Daoy (cell line): ENCODE data around the gene DNAJB12. TPM values are rescaled to one million over a fixed set of nuclear protein-coding genes. Genes with fewer than 3 reads are reported as not detected.
"Not testable (repeated sequence)": the region's sequence is repeated elsewhere in the genome, so short reads cannot be mapped to it uniquely, and the experiment has no call there.

Experiments used
- DNase-seq: peaks from one replicate; pipeline ENCODE4 v3.0.0-alpha.2; 2015; ENCODE audit warnings: low read depth
- total RNA-seq: library from RNA; depleted of rRNA; stranded (reverse); fragments of >200 nt; shearing (Covaris generic); gene quantifications from 2 replicates; pipeline ENCODE4 v1.2.3, GENCODE V29; 2014

DNAJB12 gene
- total RNA-seq, 1 experiment from 2014 or later: 20.2 TPM

- no peak for DNase-seq
These were observed 37.8 kb downstream of the DNAJB12 start for GRCh38 chr10:72316748-72317435.

GRCh38 chr10:72316386-72316700 lies 38.4 kb downstream of the DNAJB12 start:
- DNase-seq: no peak

- no peak for DNase-seq
These were observed 38.9 kb downstream of the DNAJB12 start for GRCh38 chr10:72315611-72316385.

GRCh38 chr10:72315054-72315453 lies 39.7 kb downstream of the DNAJB12 start:
- no peak for DNase-seq

- DNase-seq: no peak
These were observed 40.5 kb downstream of the DNAJB12 start for GRCh38 chr10:72314263-72314662.

- no peak for DNase-seq
These were observed 41.8 kb downstream of the DNAJB12 start for GRCh38 chr10:72312865-72313391.

- no peak for DNase-seq
These were observed 43.1 kb downstream of the DNAJB12 start for GRCh38 chr10:72311667-72312066.

- no peak for DNase-seq
These were observed 44.1 kb downstream of the DNAJB12 start for GRCh38 chr10:72310636-72311035.

- DNase-seq: no peak
These were observed 44.5 kb downstream of the DNAJB12 start for GRCh38 chr10:72310241-72310633.

GRCh38 chr10:72309290-72310240 lies 45.2 kb downstream of the DNAJB12 start:
- no peak for DNase-seq

GRCh38 chr10:72308320-72308987 lies 46.3 kb downstream of the DNAJB12 start:
- DNase-seq: peak; percentile 72

- DNase-seq: not testable (repeated sequence)
These were observed 47.0 kb downstream of the DNAJB12 start for GRCh38 chr10:72307711-72308110.

- no peak for DNase-seq
These were observed 48.4 kb downstream of the DNAJB12 start for GRCh38 chr10:72306215-72306760.

GRCh38 chr10:72303424-72304128 lies 51.1 kb downstream of the DNAJB12 start:
- DNase-seq: no peak

- DNase-seq: no peak
These were observed 55.9 kb downstream of the DNAJB12 start for GRCh38 chr10:72298592-72299519.

- peak; percentile 96 for DNase-seq
These were observed 56.7 kb downstream of the DNAJB12 start for GRCh38 chr10:72297805-72298591.

GRCh38 chr10:72297281-72297804 lies 57.4 kb downstream of the DNAJB12 start:
- DNase-seq: peak; percentile 97

GRCh38 chr10:72296829-72297280 lies 57.9 kb downstream of the DNAJB12 start:
- not testable (repeated sequence) for DNase-seq
